K562 (cell line): ENCODE data around the gene SEPTIN6. TPM values are rescaled to one million over a fixed set of nuclear protein-coding genes. Genes with fewer than 3 reads are reported as not detected.

ENCODE experiments used
- ATF1 ChIP-seq, 2 experiments: fragments of 450-650 bp in 1 of 2; IDR thresholded peaks; 2 replicates each; pipeline ENCODE4 v1.6.1; 2016; ENCODE audit warnings: missing compliant biosample characterization in 1 of 2, missing genetic modification characterization in 1 of 2
- CREM ChIP-seq: IDR thresholded peaks from 2 replicates; pipeline ENCODE4 v1.6.1; 2014; ENCODE audit warnings: antibody characterized with exemption, low read depth
- HDAC2 ChIP-seq: fragments of 450-650 bp; IDR thresholded peaks from 2 replicates; pipeline ENCODE4 v1.6.1; 2016; ENCODE audit warnings: mild to moderate bottlenecking
- RUNX1 ChIP-seq: sonication (generic); IDR thresholded peaks from 2 replicates; pipeline ENCODE4 v1.6.1; 2016; ENCODE audit warnings: antibody characterized with exemption, low read depth
- SMARCC2 ChIP-seq: fragments of 450-650 bp; IDR thresholded peaks from 2 replicates; pipeline ENCODE4 v1.6.1; 2017; ENCODE audit warnings: antibody characterized with exemption, moderate library complexity, mild to moderate bottlenecking, low read depth
- SUPT5H ChIP-seq: fragments of 450-650 bp; IDR thresholded peaks from 2 replicates; pipeline ENCODE4 v1.6.1; 2016
- ZC3H4 ChIP-seq: sonication (generic); formaldehyde crosslinking; IDR thresholded peaks from 2 replicates; pipeline ENCODE4 v1.9.0; 2021; ENCODE audit warnings: missing genetic modification reagents, borderline replicate concordance
- ZKSCAN1 ChIP-seq: fragments of 150-350 bp; IDR thresholded peaks from 2 replicates; pipeline ENCODE4 v1.6.1; 2016; ENCODE audit warnings: low read depth, low read length
- ZNF184 ChIP-seq: sonication (generic); formaldehyde crosslinking; IDR thresholded peaks from 2 replicates; pipeline ENCODE4 v1.5.0; 2020; ENCODE audit warnings: missing genetic modification reagents
- ZNF217 ChIP-seq: sonication (generic); formaldehyde crosslinking; IDR thresholded peaks from 2 replicates; pipeline ENCODE4 v1.8.0; 2022; ENCODE audit warnings: mild to moderate bottlenecking, missing genetic modification reagents
- ZNF77 ChIP-seq: fragments of 250-450 bp; sonication (Bioruptor Pico); IDR thresholded peaks from 2 replicates; pipeline ENCODE4 v1.5.0; 2020
- polyA plus RNA-seq, 8 experiments: library from polyadenylated mRNA; depleted of rRNA in 4 of 8; stranded (reverse) in 5 of 8; unstranded in 3 of 8; fragments of >200 nt; fragmentation: Nextera tagmentation in 2 of 8; fragmentation: Illumina TruSeq in 1 of 8; extraction: Ambion mirVana in 2 of 8; extraction: Trizol in 1 of 8; gene quantifications; 2 replicates each; pipeline versions ENCODE4 v1.2.1 to v1.2.3, GENCODE V29; 2011 to 2014; ENCODE audit warnings: inconsistent platforms in 1 of 8, missing spikeins in 1 of 8
- total RNA-seq, 7 experiments: library from RNA; depleted of rRNA in 6 of 7; stranded (reverse); fragments of >200 nt in 6 of 7; fragmentation: Illumina TruSeq in 2 of 7; extraction: Trizol in 2 of 7; gene quantifications; 2 replicates each; pipeline versions ENCODE4 v1.2.1 to v1.2.3, GENCODE V29; 2011 to 2021; ENCODE audit warnings: low replicate concordance in 1 of 7
- TF ChIP-seq, protein P1 (sequence below): sonication (generic); formaldehyde crosslinking; IDR thresholded peaks from 2 replicates; pipeline ENCODE4 v1.8.0; 2022; ENCODE audit warnings: mild to moderate bottlenecking, missing genetic modification reagents
- TF ChIP-seq, protein P2 (sequence below), 2 experiments: fragments of 450-650 bp; formaldehyde crosslinking in 1 of 2; IDR thresholded peaks; 2 replicates each; pipeline versions ENCODE4 v1.4.0 to v1.6.1; 2014 to 2020; ENCODE audit warnings: mild to moderate bottlenecking in 2 of 2, borderline replicate concordance in 1 of 2, low read depth in 1 of 2

Gene SEPTIN6
- total and polyA plus RNA-seq, 9 of the 15 experiments (the other 6 are each of a cell fraction or from before 2014, with no cell fraction given) = 8.4 to 67.0 (median 37.8) TPM

DNA sequence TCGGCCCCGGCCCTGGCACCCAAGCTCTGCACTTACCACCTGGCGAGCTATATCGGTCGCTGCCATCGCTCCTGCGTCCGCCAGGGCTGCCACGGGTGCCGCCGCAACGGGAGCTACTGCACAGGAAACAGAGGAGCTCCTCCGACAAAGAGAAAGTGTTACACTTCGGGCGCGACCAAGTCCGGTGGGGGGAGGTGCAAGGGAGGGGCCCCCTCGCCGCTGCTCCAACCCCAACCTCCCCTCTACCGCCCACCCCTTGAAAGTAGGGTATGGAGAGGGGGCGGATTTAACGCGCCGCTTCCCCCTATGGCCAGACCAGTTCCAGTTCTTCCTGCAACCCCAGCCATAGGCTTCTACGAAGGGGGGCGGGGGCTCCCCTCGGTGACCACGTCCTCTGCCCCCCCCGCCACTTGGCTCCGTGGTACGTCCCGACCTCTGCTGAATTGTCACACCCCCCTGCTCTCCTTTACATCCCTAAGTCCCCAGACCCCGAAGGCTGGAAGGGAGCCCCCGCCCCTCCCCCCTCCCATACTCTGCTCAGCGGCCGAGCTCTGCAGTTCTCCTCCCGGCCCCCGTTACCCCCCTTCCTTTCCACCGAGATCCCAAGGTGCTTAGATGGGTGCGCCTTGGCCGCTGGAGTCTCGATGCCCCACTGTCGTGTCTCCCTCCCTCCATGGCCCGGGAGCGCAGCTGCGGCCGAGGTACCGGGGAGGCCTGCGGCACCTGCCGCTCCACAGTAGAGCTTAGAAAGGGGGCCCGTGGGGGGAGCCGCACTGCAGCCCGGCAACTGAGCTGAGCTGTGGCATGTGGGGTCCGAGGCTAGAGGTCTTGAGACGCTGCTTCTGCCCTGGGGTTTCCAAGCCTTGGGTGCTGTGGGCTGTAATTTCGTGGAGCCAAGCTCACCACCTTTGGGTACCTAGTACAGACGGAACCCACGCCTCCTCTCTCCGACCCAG, at the start of gene SEPTIN6 (continued):
- TF ChIP-seq, protein P1, sequence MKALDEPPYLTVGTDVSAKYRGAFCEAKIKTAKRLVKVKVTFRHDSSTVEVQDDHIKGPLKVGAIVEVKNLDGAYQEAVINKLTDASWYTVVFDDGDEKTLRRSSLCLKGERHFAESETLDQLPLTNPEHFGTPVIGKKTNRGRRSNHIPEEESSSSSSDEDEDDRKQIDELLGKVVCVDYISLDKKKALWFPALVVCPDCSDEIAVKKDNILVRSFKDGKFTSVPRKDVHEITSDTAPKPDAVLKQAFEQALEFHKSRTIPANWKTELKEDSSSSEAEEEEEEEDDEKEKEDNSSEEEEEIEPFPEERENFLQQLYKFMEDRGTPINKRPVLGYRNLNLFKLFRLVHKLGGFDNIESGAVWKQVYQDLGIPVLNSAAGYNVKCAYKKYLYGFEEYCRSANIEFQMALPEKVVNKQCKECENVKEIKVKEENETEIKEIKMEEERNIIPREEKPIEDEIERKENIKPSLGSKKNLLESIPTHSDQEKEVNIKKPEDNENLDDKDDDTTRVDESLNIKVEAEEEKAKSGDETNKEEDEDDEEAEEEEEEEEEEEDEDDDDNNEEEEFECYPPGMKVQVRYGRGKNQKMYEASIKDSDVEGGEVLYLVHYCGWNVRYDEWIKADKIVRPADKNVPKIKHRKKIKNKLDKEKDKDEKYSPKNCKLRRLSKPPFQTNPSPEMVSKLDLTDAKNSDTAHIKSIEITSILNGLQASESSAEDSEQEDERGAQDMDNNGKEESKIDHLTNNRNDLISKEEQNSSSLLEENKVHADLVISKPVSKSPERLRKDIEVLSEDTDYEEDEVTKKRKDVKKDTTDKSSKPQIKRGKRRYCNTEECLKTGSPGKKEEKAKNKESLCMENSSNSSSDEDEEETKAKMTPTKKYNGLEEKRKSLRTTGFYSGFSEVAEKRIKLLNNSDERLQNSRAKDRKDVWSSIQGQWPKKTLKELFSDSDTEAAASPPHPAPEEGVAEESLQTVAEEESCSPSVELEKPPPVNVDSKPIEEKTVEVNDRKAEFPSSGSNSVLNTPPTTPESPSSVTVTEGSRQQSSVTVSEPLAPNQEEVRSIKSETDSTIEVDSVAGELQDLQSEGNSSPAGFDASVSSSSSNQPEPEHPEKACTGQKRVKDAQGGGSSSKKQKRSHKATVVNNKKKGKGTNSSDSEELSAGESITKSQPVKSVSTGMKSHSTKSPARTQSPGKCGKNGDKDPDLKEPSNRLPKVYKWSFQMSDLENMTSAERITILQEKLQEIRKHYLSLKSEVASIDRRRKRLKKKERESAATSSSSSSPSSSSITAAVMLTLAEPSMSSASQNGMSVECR (CRISPR knock-in tag) = peak; percentile 8; the same call in 1 of the 2 replicates
- TF ChIP-seq ZKSCAN1 (no peak), ATF1 (CRISPR knock-in tag; IDR thresholded peaks at IDR 0.05) (no peak), ATF1 (tag; IDR thresholded peaks at IDR 0.05) (peak; percentile 87), RUNX1 (no peak), ZNF217 (CRISPR knock-in tag) (no peak), ZC3H4 (CRISPR knock-in tag) (no peak), CREM (peak; percentile 81), HDAC2 (peak; percentile 31; the same call in 1 of the 2 replicates), ZNF184 (CRISPR knock-in tag) (no peak), ZNF77 (CRISPR knock-in tag) (no peak), SMARCC2 (no peak), SUPT5H (peak; percentile 76)
- TF ChIP-seq, protein P2, sequence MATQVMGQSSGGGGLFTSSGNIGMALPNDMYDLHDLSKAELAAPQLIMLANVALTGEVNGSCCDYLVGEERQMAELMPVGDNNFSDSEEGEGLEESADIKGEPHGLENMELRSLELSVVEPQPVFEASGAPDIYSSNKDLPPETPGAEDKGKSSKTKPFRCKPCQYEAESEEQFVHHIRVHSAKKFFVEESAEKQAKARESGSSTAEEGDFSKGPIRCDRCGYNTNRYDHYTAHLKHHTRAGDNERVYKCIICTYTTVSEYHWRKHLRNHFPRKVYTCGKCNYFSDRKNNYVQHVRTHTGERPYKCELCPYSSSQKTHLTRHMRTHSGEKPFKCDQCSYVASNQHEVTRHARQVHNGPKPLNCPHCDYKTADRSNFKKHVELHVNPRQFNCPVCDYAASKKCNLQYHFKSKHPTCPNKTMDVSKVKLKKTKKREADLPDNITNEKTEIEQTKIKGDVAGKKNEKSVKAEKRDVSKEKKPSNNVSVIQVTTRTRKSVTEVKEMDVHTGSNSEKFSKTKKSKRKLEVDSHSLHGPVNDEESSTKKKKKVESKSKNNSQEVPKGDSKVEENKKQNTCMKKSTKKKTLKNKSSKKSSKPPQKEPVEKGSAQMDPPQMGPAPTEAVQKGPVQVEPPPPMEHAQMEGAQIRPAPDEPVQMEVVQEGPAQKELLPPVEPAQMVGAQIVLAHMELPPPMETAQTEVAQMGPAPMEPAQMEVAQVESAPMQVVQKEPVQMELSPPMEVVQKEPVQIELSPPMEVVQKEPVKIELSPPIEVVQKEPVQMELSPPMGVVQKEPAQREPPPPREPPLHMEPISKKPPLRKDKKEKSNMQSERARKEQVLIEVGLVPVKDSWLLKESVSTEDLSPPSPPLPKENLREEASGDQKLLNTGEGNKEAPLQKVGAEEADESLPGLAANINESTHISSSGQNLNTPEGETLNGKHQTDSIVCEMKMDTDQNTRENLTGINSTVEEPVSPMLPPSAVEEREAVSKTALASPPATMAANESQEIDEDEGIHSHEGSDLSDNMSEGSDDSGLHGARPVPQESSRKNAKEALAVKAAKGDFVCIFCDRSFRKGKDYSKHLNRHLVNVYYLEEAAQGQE (IDR thresholded peaks at IDR 0.05; ENCODE audit: borderline replicate concordance) = no peak
- TF ChIP-seq, protein P2 (CRISPR knock-in tag; IDR thresholded peaks at IDR 0.05; ENCODE audit: low read depth) = no peak
